HG02938 (cell line): ENCODE results near the gene MYO5A.
A peak's percentile ranks its signal among the peaks of the same experiment; 100 is the strongest.

Experiments
- ATAC-seq: cut with Tn5 transposase; IDR thresholded peaks from one replicate; pipeline ENCODE4 v1.9.1; 2021; ENCODE audit warnings: mild to moderate bottlenecking, moderate library complexity; ENCODE audit not compliant: unreplicated experiment

Gene MYO5A

DNA sequence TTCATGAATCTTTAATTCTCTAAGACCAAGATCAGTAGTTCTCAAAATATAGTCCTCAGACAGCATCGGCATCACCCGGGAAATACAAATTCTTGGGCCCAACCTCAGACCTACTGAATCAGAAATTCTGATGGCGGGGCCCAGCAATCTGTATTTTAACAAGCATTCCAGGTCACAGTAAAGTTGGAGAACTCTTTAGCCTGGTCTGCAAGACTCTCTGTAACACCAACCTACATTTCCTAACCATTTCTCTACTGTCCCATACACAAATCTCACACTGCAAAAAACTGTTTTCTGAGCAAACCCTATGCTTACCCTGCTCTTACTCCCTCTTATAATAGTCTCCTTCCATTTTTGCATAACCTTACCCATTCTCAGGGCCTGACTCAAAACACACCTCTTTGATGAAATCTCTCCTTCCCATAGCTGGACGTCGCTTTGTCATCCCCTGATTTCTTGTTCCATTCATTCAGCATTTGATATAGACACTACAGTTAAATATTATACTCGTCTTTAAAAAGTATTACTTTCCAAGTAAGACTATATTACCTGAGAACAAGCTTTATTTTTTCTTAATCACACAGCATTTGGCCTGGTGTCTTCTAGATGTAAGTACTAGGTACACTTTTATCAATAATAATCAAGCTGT lies 149.8 kb downstream of the MYO5A start:
- peak; percentile 59 for ATAC-seq

DNA sequence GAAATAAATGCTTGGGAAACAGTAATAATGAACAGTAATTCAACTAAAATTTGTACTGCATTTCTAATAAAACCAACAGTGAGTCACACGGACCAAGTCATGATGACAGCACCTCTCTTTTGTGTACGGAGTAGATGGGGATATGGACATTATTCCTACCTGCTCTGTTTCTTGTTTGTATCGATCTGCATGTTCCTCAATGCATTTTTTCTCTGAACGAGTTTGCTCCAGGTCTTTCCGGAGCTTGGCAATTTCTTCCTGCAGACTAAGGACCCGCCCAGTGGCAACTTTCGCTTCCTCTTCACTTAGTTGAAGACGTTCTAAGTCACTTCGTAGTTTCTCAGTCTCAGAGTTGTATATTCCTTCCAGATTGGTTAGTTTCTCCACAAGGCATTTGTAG lies 158.7 kb downstream of the MYO5A start:
- ATAC-seq: no peak

- ATAC-seq: no peak
Measured at GRCh38 chr15:52369455-52369854, 159.2 kb downstream of the MYO5A start.

DNA sequence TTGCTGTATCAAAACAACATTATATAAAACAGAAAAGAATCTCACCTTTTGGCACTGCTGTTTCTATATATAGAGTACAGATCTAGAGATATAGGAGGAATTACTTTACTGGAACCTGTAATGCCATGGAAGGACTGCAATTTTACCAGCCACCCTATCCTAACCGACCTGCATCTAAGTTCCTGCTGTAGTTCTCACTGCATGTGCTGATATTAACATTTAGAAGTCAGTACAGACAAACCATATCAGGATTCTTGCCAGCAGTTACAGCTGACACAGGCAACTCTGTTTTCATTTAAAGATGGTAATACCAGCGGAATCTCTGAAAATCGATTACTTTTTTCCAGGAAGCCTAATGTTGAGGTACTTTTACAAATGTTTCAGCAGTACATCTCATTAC lies 159.7 kb downstream of the MYO5A start:
- ATAC-seq: no peak

- ATAC-seq: no peak
Measured at GRCh38 chr15:52368402-52368801, 160.3 kb downstream of the MYO5A start.

DNA sequence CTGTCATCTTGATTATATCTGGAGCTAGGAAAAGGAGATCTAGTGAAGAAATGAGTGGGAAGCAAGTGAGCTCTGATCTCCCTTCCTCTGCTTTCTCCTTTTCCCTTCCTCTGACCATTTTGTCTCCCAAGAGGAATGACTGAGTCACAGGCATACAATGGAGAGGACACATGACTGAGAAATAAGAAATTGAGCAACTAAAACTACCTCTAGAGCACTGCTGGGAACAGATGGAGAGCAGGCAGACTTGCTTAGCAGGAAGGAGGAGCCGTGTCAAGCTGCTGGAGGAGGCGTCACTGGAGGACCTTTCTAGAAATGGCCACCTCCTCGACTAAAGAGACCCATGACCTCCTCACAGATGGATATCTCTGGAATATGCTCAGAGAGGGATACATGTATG lies 166.2 kb downstream of the MYO5A start:
- no peak for ATAC-seq

DNA sequence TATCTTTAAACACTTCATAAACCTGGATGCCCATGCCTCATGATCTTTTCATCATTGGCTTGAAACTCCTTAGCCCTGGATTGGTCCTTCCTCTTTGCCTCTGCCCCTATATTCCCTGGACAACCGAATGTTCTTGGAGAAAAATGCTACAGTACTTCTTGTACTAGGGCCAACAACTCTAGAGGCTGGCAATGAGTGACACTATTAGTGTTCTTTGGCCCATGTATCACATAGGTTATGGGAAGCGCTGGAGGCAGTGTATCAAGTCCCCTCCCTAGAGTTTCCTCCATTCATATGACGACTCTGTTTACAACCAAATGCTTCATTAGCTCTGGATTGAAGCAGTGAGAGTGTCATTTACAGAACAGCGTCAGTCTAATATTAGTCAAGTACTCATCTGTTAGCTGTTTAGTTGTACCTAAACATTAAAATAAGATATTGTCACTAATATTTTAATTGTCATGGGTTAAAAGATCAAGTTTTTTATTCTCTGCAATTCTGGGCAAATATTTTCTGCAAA lies 166.6 kb downstream of the MYO5A start:
- ATAC-seq: no peak

DNA sequence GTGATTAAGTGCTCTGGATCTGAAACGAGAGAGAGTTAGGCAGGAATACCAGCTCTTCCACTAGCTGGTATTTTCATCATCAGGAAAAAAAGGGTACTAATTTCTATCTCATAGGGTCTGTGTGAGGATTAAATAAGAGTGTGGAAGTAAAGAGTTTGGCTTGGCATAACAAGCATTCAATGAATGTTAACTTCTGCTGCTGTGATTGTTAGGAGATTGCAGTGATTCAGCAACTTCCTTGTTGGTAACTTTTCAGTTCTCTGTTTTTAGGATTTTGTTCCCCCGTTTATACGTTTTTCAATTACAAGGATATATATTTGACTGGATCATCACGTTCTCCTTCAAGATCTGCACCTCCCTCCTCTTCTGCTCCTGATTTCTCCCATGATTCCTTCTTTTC lies 167.2 kb downstream of the MYO5A start:
- ATAC-seq: no peak

DNA sequence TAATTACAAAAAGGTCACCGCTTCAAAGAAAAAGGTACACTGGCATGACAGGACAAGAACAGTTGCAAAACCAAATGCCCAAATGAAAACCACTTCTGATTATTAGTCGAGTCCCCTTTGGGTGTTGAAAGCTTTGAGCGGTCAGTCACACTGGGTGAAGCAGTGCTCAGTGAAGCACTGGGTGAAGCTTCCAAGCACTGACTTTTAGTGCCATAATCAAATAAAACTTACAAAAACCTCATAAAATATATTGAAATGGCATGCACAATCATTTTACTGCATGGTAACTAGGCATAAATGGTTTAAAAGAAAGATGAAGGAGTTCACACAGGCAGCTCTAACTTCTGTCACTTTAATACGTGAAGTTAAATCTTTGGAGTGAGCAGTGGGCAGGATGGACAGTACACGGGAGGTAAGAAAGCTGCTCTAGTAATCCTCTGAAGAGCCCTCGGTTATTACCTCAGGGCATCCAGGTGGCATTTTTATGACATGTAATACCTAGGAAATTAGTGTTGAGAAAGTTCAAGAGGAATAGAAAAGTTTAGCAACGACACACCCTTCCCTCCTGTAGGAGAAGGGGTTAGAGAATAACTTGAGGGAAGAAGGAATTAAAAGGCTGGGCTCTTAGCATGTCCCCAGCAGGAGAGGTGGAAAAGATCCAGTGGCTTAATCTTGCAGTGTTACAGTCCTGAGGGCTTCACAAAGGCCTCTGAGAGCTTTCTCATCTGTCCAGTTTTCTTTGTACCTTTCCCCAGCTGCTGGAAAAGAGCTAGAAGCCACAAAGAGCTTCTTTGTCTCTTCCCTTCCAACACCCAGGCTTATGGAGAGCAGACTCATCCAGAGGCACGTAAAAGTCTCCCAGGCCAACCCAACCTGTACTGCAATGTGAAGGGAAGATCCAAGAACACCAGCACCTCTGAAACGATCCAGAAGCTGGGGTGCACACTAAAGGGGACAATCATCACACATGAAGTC lies 168.2 kb downstream of the MYO5A start:
- no peak for ATAC-seq

GRCh38 chr15:52359722-52360121 lies 169.0 kb downstream of the MYO5A start:
- ATAC-seq: no peak

DNA sequence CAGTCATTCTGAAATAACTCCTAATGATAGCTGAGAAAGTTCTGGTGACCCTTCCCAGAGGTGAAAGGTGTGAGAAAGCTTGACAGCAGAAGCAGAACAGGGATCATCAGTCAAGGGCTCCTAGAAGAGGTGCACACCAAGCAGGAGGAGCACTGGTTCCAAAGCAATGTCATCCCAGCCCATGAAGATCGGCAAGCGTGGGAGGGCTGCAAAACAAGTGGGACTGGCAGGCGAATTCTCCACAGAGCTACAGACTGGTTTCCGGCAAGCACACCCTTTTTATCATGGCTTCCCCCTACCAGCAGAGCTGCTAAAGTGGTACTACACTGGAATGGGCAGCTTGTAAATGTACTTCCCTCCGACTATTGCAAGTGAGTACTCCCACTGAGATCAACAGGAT lies 170.7 kb downstream of the MYO5A start:
- ATAC-seq: no peak

GRCh38 chr15:52352086-52352485 lies 176.6 kb downstream of the MYO5A start:
- no peak for ATAC-seq

GRCh38 chr15:52351206-52351908 lies 177.3 kb downstream of the MYO5A start:
- ATAC-seq: no peak

DNA sequence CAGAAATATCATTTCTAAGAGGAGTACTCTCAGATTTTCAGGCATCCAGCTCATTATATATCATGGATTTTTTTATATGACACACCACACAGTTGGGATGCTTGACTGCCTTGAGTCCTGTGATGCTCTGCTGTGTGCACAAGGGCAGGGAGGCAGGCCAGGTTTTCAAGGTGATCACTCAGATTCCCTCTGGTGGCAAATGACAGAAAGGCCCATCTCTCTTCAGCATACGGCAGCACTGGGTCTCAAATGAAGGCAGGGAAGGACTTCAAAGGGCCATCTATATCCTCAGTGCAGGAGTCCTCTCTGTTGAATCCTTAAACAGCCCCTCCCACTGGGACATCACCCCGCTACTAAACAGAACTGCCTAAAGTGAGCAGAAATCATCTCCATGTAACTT lies 178.3 kb downstream of the MYO5A start:
- ATAC-seq: no peak

GRCh38 chr15:52349052-52349700 lies 179.5 kb downstream of the MYO5A start:
- ATAC-seq: no peak

DNA sequence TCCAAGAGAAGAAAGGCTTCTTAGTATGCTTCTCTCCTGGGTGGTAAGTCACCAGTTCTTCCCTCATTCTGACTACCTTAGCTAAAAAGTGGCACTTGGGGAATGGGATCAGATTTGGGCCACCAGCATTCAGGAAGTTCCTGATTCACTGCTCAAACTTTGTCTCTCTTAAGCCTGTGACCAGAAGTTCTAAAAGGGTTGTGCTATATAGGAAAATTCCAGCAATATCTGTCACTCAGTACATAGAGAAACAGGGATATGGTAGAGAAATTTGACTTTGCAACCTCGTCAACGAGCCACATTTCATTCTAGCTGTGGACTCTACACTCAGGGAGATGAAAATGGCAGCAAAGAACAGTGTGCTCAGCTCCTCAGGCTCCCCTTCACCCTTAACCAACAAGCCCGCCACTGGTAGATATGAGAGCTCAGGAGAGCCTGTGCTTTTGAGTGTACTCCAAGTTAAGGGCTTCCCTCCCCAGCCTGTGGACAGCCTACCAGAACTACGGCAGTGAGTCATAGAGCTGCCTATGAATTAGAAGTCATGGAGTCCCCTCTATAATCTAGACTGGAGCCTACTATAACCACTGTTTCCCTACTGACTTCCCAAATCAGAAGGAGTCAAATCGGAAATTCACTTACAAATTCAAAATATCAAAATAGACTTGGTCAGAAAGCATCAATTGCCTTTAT lies 180.5 kb downstream of the MYO5A start:
- no peak for ATAC-seq

DNA sequence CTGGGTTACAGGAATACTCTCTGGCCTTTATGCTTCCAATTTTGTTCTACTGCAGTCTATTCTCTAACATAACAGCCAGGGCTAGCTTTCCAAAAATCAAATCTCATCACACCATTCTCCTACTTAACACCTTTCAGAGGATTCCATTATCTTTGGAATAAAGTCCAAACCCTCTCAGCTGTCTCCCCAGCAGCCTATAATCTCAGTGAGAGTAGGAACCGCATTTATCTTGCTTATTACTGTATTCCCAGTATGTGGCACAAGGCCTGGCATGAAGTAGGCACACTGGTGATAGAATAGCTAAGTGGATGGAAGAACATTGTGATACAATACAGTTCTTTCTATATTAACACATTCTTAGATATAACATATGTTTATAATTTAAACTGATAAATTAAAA lies 184.1 kb downstream of the MYO5A start:
- ATAC-seq: no peak

GRCh38 chr15:52343831-52344230 lies 184.8 kb downstream of the MYO5A start:
- no peak for ATAC-seq

DNA sequence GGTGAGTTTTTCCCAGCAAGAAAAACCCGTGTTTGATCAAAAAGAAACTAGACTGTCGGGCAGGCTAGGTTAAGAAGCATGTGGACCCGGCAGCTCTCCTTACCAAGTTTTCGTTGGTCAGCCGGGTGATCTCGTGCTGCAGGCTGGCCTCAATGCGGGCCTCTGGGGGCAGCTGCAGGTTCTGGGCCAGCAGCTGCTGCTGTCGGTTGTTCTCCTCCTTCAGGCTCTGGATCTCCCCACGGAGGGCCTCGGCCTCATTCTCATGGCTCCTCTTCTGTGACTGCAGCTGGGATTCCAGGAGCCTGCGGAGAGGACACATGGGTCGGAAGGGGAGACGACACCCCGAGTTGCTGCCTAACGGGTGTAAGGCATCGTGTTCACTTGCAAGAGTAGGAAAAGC lies 188.6 kb downstream of the MYO5A start:
- ATAC-seq: no peak

DNA sequence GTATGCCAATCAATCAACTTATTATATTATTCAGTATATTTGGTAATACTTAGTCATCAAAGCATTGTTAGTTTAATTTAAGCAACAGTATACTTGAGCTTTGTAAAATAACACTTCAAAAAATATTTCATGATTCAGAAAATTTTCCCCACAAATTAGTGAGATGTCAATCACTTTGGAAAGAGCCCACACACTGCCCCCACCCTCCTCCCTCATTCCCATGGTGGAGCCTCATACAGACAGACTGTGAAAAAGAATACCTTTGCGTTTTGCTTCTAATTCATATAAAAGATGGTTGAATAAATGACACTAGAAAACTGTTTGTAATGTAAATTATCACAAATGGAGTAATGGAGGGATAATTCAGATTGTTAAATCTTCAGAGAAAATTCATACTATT lies 189.8 kb downstream of the MYO5A start:
- no peak for ATAC-seq
